HEK293 (cell line): Measurements from ENCODE around the gene PPA1.

Source experiments
- CTCF ChIA-PET: fragments of 350-600 bp; formaldehyde crosslinking; extraction: SDS; loops from one replicate; lab custom pipeline; 2021; ENCODE audit warnings: antibody characterized with exemption; lab: Yijun Ruan, JAX
- POLR2A ChIA-PET: fragments of 300-600 bp; formaldehyde crosslinking; extraction: SDS; loops from one replicate; lab custom pipeline; 2020; ENCODE audit warnings: antibody characterized with exemption, inconsistent platforms; lab: Yijun Ruan, JAX
- H3K27ac ChIP-seq: fragments of 200-500 bp; sonication (Bioruptor generic); 2 replicates; pipeline ENCODE4 v1.5.1; 2014; ENCODE audit warnings: low read depth, low read length, control low read depth, inconsistent platforms; ENCODE audit errors: extremely low read depth
- H3K36me3 ChIP-seq, 2 experiments: fragments of 200-500 bp in 1 of 2; sonication (Bioruptor generic) in 1 of 2; 1 replicate in 1 of 2; 2 replicates in 1 of 2; pipeline ENCODE4 v1.5.1; 2014 to 2017; ENCODE audit warnings: inconsistent platforms in 2 of 2, low read length in 2 of 2; ENCODE audit not compliant: control insufficient read depth in 2 of 2, insufficient read depth in 1 of 2
- H3K4me1 ChIP-seq: fragments of 200-500 bp; sonication (Bioruptor generic); 2 replicates; pipeline ENCODE4 v1.5.1; 2014; ENCODE audit warnings: mild to moderate bottlenecking, low read length, inconsistent platforms; ENCODE audit not compliant: control insufficient read depth, insufficient read depth
- H3K4me3 ChIP-seq: 2 replicates; pipeline ENCODE4 v1.5.1; 2011; ENCODE audit warnings: low read depth, mild to moderate bottlenecking, control low read depth, low read length, moderate library complexity
- H3K9me3 ChIP-seq: fragments of 200-500 bp; sonication (Bioruptor generic); 2 replicates; pipeline ENCODE4 v1.5.1; 2014; ENCODE audit warnings: low read depth, low read length, inconsistent platforms; ENCODE audit not compliant: control insufficient read depth, insufficient read depth
- FEZF1 ChIP-seq: fragments of 450-650 bp; formaldehyde crosslinking; IDR thresholded peaks from 2 replicates; pipeline ENCODE4 v1.5.1; 2016; ENCODE audit warnings: missing biosample characterization, missing genetic modification characterization
- GLIS1 ChIP-seq: fragments of 450-650 bp; formaldehyde crosslinking; IDR thresholded peaks from 2 replicates; pipeline ENCODE4 v1.5.1; 2016; ENCODE audit warnings: missing biosample characterization, missing genetic modification characterization
- HOXA7 ChIP-seq: sonication (generic); formaldehyde crosslinking; IDR thresholded peaks from 2 replicates; pipeline ENCODE4 v1.8.1; 2022; ENCODE audit warnings: missing genetic modification reagents, borderline replicate concordance
- IKZF3 ChIP-seq: fragments of 450-650 bp; IDR thresholded peaks from 2 replicates; pipeline ENCODE4 v1.5.0; 2018; ENCODE audit warnings: missing biosample characterization, mild to moderate bottlenecking, missing genetic modification characterization, moderate library complexity
- KLF1 ChIP-seq: fragments of 450-650 bp; formaldehyde crosslinking; IDR thresholded peaks from 2 replicates; pipeline ENCODE4 v1.5.1; 2016; ENCODE audit warnings: missing biosample characterization, missing genetic modification characterization
- KLF10 ChIP-seq: fragments of 450-650 bp; IDR thresholded peaks from 2 replicates; pipeline ENCODE4 v1.5.1; 2018; ENCODE audit warnings: missing biosample characterization, mild to moderate bottlenecking, missing genetic modification characterization
- KLF17 ChIP-seq: fragments of 450-650 bp; formaldehyde crosslinking; IDR thresholded peaks from 2 replicates; pipeline ENCODE4 v1.5.1; 2016; ENCODE audit warnings: missing biosample characterization, missing genetic modification characterization
- MEIS1 ChIP-seq: sonication (generic); formaldehyde crosslinking; IDR thresholded peaks from 2 replicates; pipeline ENCODE4 v1.8.1; 2022; ENCODE audit warnings: missing genetic modification reagents, mild to moderate bottlenecking, borderline replicate concordance
- PRDM6 ChIP-seq: fragments of 450-650 bp; formaldehyde crosslinking; IDR thresholded peaks from 2 replicates; pipeline ENCODE4 v1.5.1; 2017; ENCODE audit warnings: missing biosample characterization, missing genetic modification characterization
- SCRT2 ChIP-seq: fragments of 450-650 bp; formaldehyde crosslinking; IDR thresholded peaks from 2 replicates; pipeline ENCODE4 v1.5.1; 2016; ENCODE audit warnings: missing biosample characterization, missing genetic modification characterization
- SP7 ChIP-seq: fragments of 450-650 bp; formaldehyde crosslinking; IDR thresholded peaks from 2 replicates; pipeline ENCODE4 v1.5.1; 2016; ENCODE audit warnings: missing biosample characterization, missing genetic modification characterization
- WT1 ChIP-seq: fragments of 450-650 bp; formaldehyde crosslinking; IDR thresholded peaks from 2 replicates; pipeline ENCODE4 v1.5.1; 2016; ENCODE audit warnings: missing biosample characterization, missing genetic modification characterization
- YY1 ChIP-seq: fragments of 450-650 bp; formaldehyde crosslinking; IDR thresholded peaks from 2 replicates; pipeline ENCODE4 v1.5.1; 2018; ENCODE audit warnings: missing biosample characterization, missing genetic modification characterization
- ZBTB48 ChIP-seq: fragments of 450-650 bp; formaldehyde crosslinking; IDR thresholded peaks from 2 replicates; pipeline ENCODE4 v1.5.1; 2016; ENCODE audit warnings: missing biosample characterization, missing genetic modification characterization
- ZNF19 ChIP-seq: fragments of 450-650 bp; formaldehyde crosslinking; IDR thresholded peaks from 2 replicates; pipeline ENCODE4; 2016; ENCODE audit warnings: missing biosample characterization, missing genetic modification characterization, low read depth
- ZNF2 ChIP-seq: fragments of 450-650 bp; formaldehyde crosslinking; IDR thresholded peaks from 2 replicates; pipeline ENCODE4 v1.5.1; 2016; ENCODE audit warnings: missing biosample characterization, missing genetic modification characterization
- ZNF26 ChIP-seq: fragments of 450-650 bp; formaldehyde crosslinking; IDR thresholded peaks from 2 replicates; pipeline ENCODE4 v1.5.1; 2016; ENCODE audit warnings: missing biosample characterization, missing genetic modification characterization
- ZNF362 ChIP-seq: fragments of 450-650 bp; formaldehyde crosslinking; IDR thresholded peaks from 2 replicates; pipeline ENCODE4 v1.5.1; 2016; ENCODE audit warnings: missing biosample characterization, missing genetic modification characterization
- ZNF391 ChIP-seq: fragments of 450-650 bp; formaldehyde crosslinking; IDR thresholded peaks from 2 replicates; pipeline ENCODE4 v1.5.1; 2016; ENCODE audit warnings: low read depth, missing biosample characterization, missing genetic modification characterization, borderline replicate concordance
- ZNF404 ChIP-seq: fragments of 450-650 bp; formaldehyde crosslinking; IDR thresholded peaks from 2 replicates; pipeline ENCODE4 v1.5.1; 2017; ENCODE audit warnings: missing biosample characterization, missing genetic modification characterization
- ZNF416 ChIP-seq: fragments of 450-650 bp; formaldehyde crosslinking; IDR thresholded peaks from 2 replicates; pipeline ENCODE4 v1.5.1; 2016; ENCODE audit warnings: missing biosample characterization, missing genetic modification characterization
- ZNF473 ChIP-seq: fragments of 450-650 bp; formaldehyde crosslinking; IDR thresholded peaks from 2 replicates; pipeline ENCODE4 v1.5.1; 2017; ENCODE audit warnings: missing biosample characterization, missing genetic modification characterization
- ZNF513 ChIP-seq: fragments of 450-650 bp; IDR thresholded peaks from 2 replicates; pipeline ENCODE4 v1.5.1; 2018; ENCODE audit warnings: missing biosample characterization, missing genetic modification characterization

The PPA1 gene

GRCh38 chr10:70228491-70228890 lies 4.7 kb downstream of the PPA1 start:
- no peaks in the 10 kb centered on the region for H3K4me1 ChIP-seq
- ChIA-PET POLR2A (no interaction called here), CTCF (interaction anchor here (0.7 to 4.3 kb wide), 2 partner anchors 118 to 137 kb away, joined by 3 to 26 read pairs; no protein-coding TSS in a partner anchor)
- peak; percentile 86 for TF ChIP-seq PRDM6 (tag by site-specific recombination)
- no peak for TF ChIP-seq GLIS1
- TF ChIP-seq WT1 (tag by site-specific recombination): peak; percentile 50; the same call in 1 of the 2 replicates
- TF ChIP-seq ZNF513: no peak
- TF ChIP-seq FEZF1 (tag by site-specific recombination): no peak
- TF ChIP-seq SP7 (tag by site-specific recombination): peak; percentile 32
- no peak; the same call in 1 of the 2 replicates for TF ChIP-seq SCRT2
- TF ChIP-seq MEIS1 (CRISPR knock-in tag): no peak
- TF ChIP-seq KLF10 (tag by site-specific recombination): 0 out of 2 replicates have a peak, but pooled peaks have one; percentile 12
- TF ChIP-seq ZNF404: no peak
- TF ChIP-seq IKZF3 (tag by site-specific recombination): peak; percentile 42; the same call in 1 of the 2 replicates
- no peak for TF ChIP-seq ZNF19
- no peak for TF ChIP-seq YY1 (tag by site-specific recombination)
- no peak for TF ChIP-seq ZNF2 (tag by site-specific recombination)
- no peak for TF ChIP-seq ZNF473 (tag by site-specific recombination)
- 0 out of 2 replicates have a peak, but pooled peaks have one; percentile 28 for TF ChIP-seq KLF17 (tag by site-specific recombination)
- no peak for TF ChIP-seq HOXA7
- no peak for TF ChIP-seq ZNF391
- peaks cover 15 to 56% of the 10 kb centered on the region in 2 experiments for H3K36me3 ChIP-seq
- no peaks in the 10 kb centered on the region for H3K9me3 ChIP-seq
- no peak overlapping the region for H3K4me3 ChIP-seq
- no peak overlapping the region for H3K27ac ChIP-seq

GRCh38 chr10:70227548-70228320 lies 5.5 kb downstream of the PPA1 start:
- peaks cover 15 to 60% of the 10 kb centered on the region in 2 experiments for H3K36me3 ChIP-seq
- CTCF ChIA-PET: interaction anchor here (0.7 to 4.3 kb wide), 5 partner anchors 45 to 160 kb away, joined by 3 to 26 read pairs (median 8); no protein-coding TSS in a partner anchor
- H3K4me1 ChIP-seq: no peaks in the 10 kb centered on the region
- H3K4me3 ChIP-seq: no peak overlapping the region
- H3K27ac ChIP-seq: no peak overlapping the region
- TF ChIP-seq HOXA7 (no peak), ZNF416 (tag by site-specific recombination) (no peak), KLF1 (tag by site-specific recombination) (no peak), ZNF26 (tag by site-specific recombination) (no peak), ZNF362 (peak; percentile 80), PRDM6 (tag by site-specific recombination) (peak; percentile 24; the same call in 1 of the 2 replicates), ZBTB48 (peak; percentile 63; the same call in 1 of the 2 replicates)
- H3K9me3 ChIP-seq: no peaks in the 10 kb centered on the region
- POLR2A ChIA-PET: interaction anchor here (0.6 to 0.7 kb wide), 3 partner anchors 9 to 125 kb away, joined by 3 to 8 read pairs (median 4); no protein-coding TSS in a partner anchor
